GM12891 (cell line): Measurements from ENCODE around the gene GTPBP2. TPM values are rescaled to one million over a fixed set of nuclear protein-coding genes. Genes with fewer than 3 reads are reported as not detected.

ENCODE experiments used
- DNase-seq: peaks from one replicate; pipeline ENCODE4 v3.0.0; 2011; ENCODE audit warnings: low spot score; ENCODE audit not compliant: insufficient read length
- FAIRE-seq: peaks from 2 replicates; lab custom pipeline; 2011; peaks lifted over from hg19 to GRCh38; lab: Jason Lieb, UNC
- PAX5 ChIP-seq: IDR thresholded peaks from 2 replicates; pipeline ENCODE4 v1.6.1; 2011; ENCODE audit warnings: low read length, moderate library complexity, mild to moderate bottlenecking; ENCODE audit not compliant: insufficient read depth, severe bottlenecking
- POLR2A ChIP-seq: IDR thresholded peaks from 2 replicates; pipeline ENCODE4 v1.6.1; 2011; ENCODE audit warnings: low read depth, low read length, control low read depth
- POLR2AphosphoS5 ChIP-seq: IDR thresholded peaks from 2 replicates; pipeline ENCODE4 v1.6.1; 2011; ENCODE audit warnings: low read depth, low read length, control low read depth
- POU2F2 ChIP-seq: IDR thresholded peaks from 2 replicates; pipeline ENCODE4 v1.6.1; 2011; ENCODE audit warnings: low read depth, mild to moderate bottlenecking, control low read depth, low read length, moderate library complexity
- SPI1 ChIP-seq: IDR thresholded peaks from 2 replicates; pipeline ENCODE4 v1.6.1; 2011; ENCODE audit warnings: low read depth, low read length, control low read depth
- TAF1 ChIP-seq: IDR thresholded peaks from 2 replicates; pipeline ENCODE4 v1.6.1; 2011; ENCODE audit warnings: low read depth, low read length, control low read depth
- polyA plus RNA-seq: library from polyadenylated mRNA; unstranded; fragments of >200 nt; gene quantifications from one replicate; pipeline ENCODE4 v1.2.1, GENCODE V29; 2012; ENCODE audit warnings: low read depth, missing spikeins, inconsistent platforms; ENCODE audit not compliant: missing spikeins

GTPBP2 gene, protein sequence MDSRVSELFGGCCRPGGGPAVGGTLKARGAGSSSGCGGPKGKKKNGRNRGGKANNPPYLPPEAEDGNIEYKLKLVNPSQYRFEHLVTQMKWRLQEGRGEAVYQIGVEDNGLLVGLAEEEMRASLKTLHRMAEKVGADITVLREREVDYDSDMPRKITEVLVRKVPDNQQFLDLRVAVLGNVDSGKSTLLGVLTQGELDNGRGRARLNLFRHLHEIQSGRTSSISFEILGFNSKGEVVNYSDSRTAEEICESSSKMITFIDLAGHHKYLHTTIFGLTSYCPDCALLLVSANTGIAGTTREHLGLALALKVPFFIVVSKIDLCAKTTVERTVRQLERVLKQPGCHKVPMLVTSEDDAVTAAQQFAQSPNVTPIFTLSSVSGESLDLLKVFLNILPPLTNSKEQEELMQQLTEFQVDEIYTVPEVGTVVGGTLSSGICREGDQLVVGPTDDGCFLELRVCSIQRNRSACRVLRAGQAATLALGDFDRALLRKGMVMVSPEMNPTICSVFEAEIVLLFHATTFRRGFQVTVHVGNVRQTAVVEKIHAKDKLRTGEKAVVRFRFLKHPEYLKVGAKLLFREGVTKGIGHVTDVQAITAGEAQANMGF
- 35.3 TPM for polyA plus RNA-seq

DNA sequence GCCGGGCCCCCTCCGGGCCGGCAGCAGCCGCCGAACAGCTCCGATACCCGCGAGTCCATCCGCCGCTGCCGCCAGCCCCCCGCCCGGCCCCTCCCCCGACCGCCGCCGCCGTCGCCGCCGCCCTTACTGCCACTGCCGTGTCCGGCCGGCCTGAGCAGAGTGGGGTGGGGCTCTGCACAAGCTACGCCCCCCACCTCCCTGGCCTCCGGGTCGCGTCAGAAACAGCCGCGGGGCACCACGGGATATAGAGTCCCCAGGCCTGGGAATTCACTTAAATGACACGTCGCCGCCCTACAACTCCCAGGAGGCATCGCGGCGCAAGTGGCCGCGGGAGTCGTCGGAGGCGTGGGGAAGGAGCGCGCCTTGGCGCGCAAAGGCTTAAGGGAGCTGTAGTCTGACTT lies at the start of gene GTPBP2:
Gene GTPBP2, minus strand, starts transcription at position 161 of the 401 bp plus-strand sequence. Its CDS starts 102 bp downstream, at position 59.
- DNase-seq (peak; percentile 95), FAIRE-seq (peak; percentile 94)
- TF ChIP-seq PAX5, result no peak
- TF ChIP-seq SPI1, result 0 out of 2 replicates have a peak, but pooled peaks have one; percentile 0
- TF ChIP-seq TAF1, result no peak

GRCh38 chr6:43678341-43678740 lies 49.3 kb upstream of the GTPBP2 start:
- no peak for FAIRE-seq
- TF ChIP-seq POU2F2 (no peak), PAX5 (no peak), POLR2AphosphoS5 (no peak)

GRCh38 chr6:43677759-43678158 lies 48.7 kb upstream of the GTPBP2 start:
- TF ChIP-seq POU2F2 (no peak), PAX5 (no peak), TAF1 (no peak), SPI1 (no peak), POLR2AphosphoS5 (no peak), POLR2A (no peak)
- FAIRE-seq (no peak), DNase-seq (no peak)

More at GRCh38 chr6:43678341-43678740, 49.3 kb upstream of the GTPBP2 start:
- DNase-seq, result no peak

GRCh38 chr6:43676962-43677606 lies 48.0 kb upstream of the GTPBP2 start:
- no peak for FAIRE-seq
- no peak for DNase-seq
- no peak for TF ChIP-seq POLR2AphosphoS5
- no peak for TF ChIP-seq POLR2A
- TF ChIP-seq TAF1, result no peak
- no peak for TF ChIP-seq SPI1
- TF ChIP-seq POU2F2, result no peak
- TF ChIP-seq PAX5, result no peak

DNA sequence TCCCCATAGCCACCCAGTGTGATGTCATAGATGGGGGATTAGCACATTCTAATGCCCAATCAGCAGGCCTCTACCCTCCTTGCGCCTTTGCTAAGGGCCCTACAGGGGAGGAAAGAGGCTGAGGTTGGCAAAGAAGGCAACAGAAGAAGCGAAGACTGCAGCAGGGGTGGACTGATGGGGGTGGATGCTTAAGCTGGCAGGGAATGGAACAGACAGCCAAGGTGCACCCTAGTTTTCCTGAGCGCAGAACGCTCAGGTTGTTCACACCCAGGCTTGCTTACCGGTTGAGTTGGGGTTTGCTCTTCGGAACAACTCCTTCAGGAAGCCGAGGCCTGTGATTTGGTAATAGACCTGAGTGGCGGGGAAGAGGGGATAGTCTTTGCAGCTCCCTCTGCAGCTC lies 45.9 kb upstream of the GTPBP2 start:
- TF ChIP-seq POLR2AphosphoS5 (no peak), POLR2A (no peak), SPI1 (no peak), POU2F2 (no peak), PAX5 (no peak), TAF1 (no peak)
- FAIRE-seq (no peak), DNase-seq (no peak)

DNA sequence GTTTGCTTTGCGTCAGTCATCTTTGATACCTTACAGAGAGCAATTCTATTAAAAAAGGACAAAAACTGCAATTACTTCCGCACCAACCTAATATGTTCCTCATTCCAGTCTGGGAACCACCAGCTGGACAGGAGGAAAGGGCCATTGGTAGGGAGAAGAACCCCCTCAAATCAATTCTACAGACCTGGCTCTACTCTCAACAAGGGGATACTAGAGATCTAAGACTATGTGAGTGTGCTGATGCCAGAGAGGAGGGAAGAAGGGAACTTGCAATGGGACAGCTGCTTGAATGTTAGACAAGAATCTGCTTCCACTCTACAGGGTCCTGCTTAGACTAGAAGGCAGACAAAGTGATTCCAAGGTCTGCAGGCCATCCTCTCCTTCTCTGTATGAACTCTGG lies 45.2 kb upstream of the GTPBP2 start:
- DNase-seq (no peak), FAIRE-seq (no peak)
- TF ChIP-seq SPI1, result no peak
- TF ChIP-seq POU2F2, result no peak
- no peak for TF ChIP-seq POLR2AphosphoS5
- TF ChIP-seq TAF1, result no peak
- TF ChIP-seq PAX5, result no peak
- TF ChIP-seq POLR2A, result no peak

DNA sequence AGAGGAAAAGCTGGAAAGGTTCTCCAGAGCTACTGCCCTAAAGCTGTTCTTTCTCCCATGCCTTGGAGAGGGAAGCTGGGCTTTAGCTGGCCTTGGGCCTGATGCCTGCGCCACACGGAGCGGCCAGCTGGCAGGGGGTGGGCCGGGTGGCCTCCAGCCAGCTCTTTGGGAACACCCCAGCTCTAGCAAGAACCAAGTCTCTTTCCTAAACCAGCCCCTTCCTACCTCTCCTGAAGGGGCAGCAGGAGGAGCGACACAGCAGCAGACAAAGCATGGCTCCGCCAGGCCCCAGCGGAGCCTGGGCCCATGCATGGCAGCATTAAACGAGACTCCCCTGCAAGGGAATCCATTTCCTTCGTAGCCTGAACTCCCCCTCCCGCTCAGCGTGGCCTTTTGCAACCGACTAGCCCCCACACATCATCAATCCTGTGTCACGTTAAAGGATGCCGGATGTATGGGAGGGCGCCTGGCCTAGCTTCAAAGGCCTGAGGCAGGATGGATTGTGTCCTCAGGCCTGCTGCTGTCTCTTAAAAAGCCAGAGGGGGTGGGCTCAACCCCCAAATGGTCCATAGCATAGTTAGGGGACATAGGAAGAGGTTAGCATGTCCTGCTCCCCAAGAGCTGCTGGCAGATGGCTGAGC lies 44.5 kb upstream of the GTPBP2 start:
- TF ChIP-seq SPI1, result no peak
- TF ChIP-seq POLR2A, result no peak
- TF ChIP-seq POU2F2, result no peak
- no peak for TF ChIP-seq PAX5
- DNase-seq, result no peak
- FAIRE-seq, result no peak

DNA sequence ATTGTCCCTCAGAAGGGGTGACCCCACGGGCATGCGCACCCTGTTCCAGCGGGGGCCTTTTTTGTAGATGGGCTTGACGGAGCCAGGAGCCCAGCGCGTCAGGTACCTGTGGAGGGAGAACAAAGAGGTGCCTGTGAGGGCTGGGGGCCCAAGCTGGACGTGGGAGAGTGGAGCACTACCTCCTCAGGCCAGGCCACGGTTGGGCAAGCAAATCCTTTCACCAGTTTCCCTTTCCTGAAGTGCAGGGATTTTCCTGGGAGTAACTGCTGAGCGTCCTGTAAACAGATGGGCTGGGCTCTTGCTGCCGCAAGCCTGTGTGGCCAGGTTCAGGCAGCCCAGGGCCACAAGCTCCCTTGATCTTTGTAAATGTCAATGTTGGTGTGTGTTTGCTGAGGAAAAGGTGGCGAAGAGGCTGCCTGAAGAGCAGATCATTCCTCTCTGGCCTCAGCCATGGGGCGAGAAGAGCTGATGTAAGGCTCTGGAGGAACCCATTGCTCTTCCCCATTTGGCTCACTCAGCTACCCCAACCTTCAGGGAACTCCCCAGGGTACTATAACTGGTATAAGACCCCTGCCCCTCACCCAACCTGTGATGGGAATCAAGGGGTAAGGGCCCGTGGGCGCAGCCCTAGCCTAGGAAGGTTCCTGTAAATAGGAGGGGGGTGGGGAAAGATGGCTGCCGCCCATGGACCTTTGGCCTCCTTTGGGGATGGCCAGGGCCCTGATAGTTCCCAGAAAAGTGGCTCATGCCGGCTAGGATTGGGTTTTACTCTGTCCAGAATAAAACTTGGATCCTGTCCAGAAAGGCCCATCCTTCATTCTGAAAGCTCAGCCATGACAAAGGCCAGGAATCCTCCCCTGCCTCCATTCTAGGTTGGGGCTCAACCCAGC lies 43.0 kb upstream of the GTPBP2 start:
- FAIRE-seq (no peak), DNase-seq (no peak)
- no peak for TF ChIP-seq POLR2A
- no peak; the same call in 1 of the 2 replicates for TF ChIP-seq POLR2AphosphoS5
- no peak for TF ChIP-seq TAF1
- TF ChIP-seq SPI1, result no peak
- TF ChIP-seq PAX5, result no peak
- TF ChIP-seq POU2F2, result no peak
